GM18858 (cell line): ENCODE results near the gene KLHL36.
"Not testable (repeated sequence)": the region's sequence is repeated elsewhere in the genome, so short reads cannot be mapped to it uniquely, and the experiment has no call there.

Experiments used
- ATAC-seq: cut with Tn5 transposase; IDR thresholded peaks from one replicate; pipeline ENCODE4 v1.9.1; 2021; ENCODE audit not compliant: unreplicated experiment

Gene KLHL36

DNA sequence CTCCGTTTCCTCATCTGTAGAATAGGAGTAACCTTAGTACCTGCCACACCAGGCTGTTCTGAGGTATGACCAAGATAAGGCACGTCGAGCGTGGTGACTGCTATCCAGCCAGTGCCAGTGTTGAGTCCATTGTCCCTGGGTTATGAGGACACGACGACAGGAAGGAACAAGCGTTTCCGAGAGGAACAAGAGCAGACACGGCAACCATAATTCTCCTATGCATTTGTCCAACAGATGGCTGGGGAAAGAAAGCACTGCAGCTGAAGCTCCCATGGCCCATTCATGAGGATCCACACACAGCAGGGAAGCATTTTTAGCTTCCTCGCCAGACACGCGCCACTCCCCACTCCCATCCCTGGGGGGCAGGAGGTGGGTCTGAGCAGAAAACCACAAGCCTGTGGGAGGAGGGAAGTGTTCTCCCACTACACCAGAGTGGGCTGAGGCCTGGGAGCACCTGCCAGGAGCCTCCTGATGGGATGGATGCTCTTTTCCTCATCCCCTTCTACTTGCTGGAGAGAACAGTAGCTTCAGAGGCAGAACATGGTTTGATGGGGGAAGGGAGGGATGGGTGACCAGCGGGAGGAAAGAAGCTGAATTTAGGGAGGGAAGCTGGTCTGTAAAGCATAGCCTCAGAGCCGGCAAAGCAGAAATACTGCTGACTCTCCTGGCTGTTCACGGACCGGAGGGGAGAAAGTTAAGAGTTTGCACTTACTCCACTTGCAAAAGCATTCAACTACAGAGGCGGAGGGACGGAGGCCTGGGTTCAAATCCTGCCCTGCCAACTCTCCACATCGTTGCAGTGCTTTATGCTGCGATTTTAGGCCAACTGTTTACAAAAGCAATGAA lies 33.1 kb upstream of the KLHL36 start:
- ATAC-seq: no peak

GRCh38 chr16:84616515-84616914 lies 31.8 kb upstream of the KLHL36 start:
- no peak for ATAC-seq

DNA sequence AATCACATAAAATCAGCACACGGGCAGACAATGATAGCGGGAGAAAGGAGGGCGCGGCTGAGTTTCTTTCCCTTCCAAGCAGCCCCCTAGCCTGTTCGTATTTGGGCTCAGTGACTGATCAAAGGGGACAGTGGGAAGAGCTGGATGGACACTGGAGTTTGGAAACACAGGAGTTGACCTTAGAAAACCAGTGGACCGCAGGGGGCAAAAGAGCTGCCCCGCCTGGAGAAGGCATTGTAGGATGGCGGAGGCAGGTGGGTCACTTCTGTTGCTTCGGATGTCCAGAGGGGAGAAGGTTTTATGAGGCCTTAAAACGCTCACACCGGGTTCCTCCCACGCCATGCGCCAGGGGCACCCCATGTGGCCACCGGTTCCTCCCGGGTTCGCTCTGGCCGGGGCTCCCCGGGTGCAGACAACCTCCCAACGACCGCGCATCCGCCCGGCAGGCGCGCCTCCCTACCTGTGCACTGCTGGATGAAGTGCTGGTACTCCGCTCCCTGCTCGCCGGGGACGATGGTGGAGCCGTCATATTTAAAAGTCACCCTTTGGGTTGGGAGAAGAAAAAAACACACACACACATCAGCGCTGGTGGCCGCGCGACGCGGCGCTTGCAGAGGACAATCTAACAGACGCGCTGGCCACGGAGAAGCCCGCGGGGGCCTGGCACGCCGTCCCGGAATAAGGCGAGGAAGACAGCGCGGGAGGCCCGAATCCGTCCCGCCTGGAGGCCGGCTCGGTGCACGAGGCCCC lies 31.1 kb upstream of the KLHL36 start:
- peak; percentile 16 for ATAC-seq

DNA sequence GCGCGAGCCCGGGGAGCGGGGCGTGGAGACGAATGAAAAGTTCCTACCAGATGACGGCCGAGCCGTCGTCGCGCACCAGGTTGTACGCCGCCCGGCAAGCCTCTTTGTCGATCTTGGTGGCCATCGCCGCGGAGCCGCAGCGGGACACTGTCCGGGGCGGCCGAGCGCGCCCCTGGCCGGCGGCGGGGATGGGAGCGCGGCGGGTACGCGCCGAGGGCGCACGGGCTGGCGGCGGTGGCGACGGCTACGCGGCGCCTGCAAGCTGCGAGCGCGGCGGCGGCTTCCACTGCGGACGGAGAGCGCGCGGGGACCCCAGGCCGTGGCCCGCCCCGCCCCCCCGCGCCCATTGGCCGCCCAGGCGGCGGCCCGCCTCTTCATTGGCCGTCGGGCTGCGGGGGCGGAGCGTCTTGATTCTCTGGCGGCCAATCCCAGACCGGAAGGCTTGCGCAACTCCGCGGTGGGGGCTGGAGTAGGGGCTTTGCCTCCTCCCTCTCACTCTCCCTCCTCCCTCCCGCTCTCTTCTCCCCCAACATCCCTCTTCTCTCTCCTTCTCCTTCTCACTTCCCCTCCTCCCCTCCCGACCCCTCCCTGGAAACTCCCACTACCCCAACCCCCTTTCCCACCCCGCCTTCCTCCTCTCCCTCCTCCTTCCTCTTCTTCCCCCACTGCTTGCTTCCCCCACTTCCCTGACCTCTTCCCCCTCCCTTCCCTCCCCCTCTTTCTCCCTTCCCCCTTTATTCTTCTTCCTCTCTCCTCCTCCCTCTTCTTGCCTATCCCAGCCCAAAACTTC lies 30.3 kb upstream of the KLHL36 start, which contains the start of gene COTL1:
COTL1 (minus strand) TSS at position 288 of the 790 bp plus-strand sequence; CDS start at position 124, 164 bp downstream.
- peak; percentile 68 for ATAC-seq

- no peak for ATAC-seq
Measured at GRCh38 chr16:84618581-84619460, 29.5 kb upstream of the KLHL36 start.

DNA sequence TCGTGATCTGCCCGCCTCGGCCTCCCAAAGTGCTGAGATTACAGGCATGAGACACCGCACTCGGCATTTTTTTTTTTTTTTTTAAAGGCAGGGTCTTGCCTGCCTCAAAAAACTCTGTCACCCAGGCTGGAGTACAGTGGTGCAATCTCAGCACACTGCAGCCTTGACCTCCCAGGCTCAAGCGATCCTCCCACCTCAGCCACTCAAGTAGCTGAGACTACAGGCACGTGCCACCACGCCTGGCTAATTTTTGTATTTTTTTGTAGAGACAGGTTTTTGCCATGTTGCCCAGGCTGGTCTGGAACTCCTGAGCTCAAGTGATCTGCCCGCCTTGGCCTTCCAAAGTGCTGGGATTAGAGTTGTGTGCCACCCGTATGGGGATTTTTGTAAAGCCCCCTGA lies 27.4 kb upstream of the KLHL36 start:
- not testable (repeated sequence) for ATAC-seq

DNA sequence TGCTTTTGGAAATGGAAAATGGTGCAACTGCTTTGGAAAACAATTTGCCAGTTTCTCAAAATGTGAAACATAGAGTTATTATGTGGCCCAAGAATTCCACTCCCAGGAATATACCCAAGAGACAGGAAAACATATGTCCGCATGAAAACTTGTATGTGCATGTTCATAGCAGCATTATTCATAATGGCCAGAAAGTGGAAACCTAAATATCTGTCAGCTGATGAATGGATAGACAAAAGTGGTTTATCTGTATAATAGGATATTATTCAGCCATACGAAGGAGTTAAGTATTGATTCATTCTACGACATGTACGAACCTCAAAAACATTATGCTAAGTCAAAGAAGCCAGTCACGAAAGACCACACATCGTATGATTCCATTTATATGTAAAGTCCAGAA lies 22.8 kb upstream of the KLHL36 start:
- no peak for ATAC-seq

GRCh38 chr16:84628226-84628731 lies 20.0 kb upstream of the KLHL36 start:
- no peak for ATAC-seq

GRCh38 chr16:84629580-84629979 lies 18.7 kb upstream of the KLHL36 start:
- no peak for ATAC-seq

GRCh38 chr16:84630009-84630408 lies 18.3 kb upstream of the KLHL36 start:
- no peak for ATAC-seq

DNA sequence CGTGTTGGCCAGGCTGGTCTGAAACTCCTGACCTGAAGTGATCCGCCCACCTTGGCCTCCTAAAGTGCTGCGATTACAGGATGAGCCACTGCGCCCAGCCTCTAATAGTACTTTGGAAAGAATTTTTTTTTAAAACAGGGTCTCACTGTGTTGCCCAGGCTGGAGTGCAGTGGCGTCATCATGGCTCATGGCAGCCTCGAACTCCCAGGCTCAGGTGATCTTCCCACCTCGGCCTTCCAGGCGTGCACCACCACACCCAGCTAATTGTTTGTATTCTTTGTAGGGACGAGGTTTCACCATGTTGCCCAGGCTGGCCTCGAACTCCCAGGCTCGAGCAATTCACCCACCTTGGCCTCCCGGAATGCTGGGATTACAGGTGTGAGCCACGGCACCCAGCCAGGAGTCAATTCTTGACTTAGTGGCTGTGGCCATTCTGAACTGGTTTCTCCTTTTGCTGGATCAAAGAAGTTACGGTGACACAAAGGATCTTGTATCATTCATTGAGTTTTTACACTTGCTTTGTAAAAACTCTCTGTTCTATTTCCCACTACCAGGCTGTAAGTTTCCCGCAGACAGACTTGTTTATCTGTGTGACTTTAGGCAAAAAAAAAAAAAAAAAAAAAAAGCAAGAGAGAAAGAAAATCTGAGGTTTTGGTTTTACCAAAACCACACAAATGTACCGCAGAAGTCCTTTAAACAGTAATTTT lies 17.7 kb upstream of the KLHL36 start:
- ATAC-seq: no peak

DNA sequence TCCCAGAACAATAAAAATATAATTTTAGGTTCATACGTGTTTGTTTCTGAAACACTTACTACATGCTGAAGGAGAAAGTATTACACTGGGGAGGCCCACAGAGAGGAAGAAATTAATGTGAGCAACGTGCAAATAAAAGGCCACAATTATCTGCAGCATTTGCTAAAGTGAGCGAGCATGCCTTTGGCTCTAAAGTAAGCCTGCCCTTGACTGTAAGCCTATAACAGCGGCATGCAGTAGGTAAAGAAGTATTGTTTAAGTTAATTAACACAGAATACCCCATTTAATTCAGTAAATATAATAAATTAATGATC lies 17.2 kb upstream of the KLHL36 start:
- no peak for ATAC-seq

DNA sequence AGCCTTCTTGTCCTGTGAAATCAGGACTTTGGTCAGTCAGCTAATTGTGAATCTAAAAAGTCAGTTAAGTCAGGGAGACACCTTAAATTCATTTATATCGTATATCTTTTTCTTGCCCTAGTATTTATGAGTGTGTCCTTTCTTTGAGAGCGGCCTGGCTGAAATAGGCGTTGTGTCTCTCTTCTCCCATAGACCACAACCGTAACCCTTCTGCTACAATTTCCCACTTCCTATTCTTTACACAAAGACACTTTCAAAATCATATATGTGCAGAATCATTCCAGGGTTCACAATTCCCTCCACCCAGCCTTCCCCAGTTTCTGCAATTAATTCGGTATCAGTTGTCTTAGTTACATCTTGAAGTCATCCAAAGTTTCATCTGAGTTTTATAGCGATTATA lies 16.4 kb upstream of the KLHL36 start:
- ATAC-seq: no peak

DNA sequence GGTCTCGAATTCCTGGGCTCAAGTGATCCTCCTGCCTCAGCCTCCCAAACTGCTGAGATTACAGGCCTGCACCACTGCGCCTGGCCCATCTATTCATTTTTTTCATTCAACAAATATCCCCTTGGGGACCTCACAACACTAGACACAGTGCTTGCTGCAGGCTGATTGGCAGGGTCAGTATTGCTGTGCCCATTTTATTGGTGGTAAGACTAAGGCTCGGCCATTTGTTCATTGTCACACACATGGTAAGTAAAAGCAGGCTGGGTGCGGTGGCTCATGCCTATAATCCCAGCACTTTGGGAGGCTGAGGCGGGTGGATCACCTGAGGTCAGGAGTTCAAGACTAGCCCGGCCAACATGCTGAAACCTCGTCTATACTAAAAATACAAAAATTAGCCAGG lies 15.4 kb upstream of the KLHL36 start:
- not testable (repeated sequence) for ATAC-seq

DNA sequence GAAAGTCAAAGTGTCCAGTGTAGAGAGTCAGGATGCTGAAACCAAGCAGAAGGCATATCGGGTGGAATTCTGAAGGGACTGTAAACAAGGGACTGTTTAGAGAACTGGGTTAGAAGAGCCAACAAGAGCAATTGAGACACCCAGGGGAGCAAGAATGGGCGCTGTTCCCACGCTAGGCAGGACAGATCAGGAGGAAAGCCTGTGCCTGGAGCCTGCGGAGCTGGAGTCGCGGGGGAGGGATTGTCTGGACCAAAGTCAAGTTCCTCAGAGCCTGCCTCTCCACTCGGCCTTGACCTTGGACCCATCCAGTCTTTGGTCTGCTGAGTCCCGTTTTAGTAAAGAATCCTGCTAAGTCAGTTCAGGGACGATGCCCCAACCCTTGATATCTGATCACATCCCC lies 14.7 kb upstream of the KLHL36 start:
- no peak for ATAC-seq

DNA sequence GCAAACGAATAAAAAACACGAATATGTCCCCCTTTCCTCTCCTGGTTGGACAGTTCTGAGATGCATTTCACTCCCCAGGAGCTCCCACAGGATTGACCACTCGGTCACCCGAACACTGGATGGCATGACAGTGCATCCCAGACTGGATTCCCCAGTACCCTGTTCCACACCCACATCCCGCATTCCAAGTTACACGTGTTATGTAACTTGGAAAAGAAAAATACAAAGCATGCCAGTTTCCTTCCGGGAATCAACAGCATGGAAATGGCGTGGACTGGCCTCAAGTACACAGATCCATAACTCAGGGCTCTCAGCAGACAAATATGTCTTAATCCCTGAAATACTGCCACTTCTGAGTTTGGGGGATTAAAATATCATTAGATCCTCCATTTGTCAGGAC lies 12.6 kb upstream of the KLHL36 start:
- no peak for ATAC-seq

DNA sequence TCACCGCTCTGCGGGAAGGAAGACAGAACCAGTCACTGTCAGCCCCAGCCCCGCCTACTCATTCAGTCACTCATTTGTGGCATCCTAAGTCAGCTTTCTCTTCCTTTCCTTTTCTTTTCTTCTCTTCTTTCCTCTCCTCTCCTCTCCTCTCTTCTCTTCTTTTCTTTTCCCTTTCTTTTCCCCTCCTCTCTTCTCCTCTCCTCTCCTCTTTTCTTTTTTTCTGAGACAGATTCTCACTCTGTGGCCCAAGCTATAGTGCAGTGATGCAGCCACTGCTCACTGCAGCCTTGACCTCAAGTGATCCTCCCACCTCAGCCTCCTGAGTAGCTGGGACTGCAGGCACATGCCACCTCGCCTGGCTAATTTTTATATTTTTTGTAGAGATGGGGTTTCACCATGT lies 10.6 kb upstream of the KLHL36 start:
- no peak for ATAC-seq

DNA sequence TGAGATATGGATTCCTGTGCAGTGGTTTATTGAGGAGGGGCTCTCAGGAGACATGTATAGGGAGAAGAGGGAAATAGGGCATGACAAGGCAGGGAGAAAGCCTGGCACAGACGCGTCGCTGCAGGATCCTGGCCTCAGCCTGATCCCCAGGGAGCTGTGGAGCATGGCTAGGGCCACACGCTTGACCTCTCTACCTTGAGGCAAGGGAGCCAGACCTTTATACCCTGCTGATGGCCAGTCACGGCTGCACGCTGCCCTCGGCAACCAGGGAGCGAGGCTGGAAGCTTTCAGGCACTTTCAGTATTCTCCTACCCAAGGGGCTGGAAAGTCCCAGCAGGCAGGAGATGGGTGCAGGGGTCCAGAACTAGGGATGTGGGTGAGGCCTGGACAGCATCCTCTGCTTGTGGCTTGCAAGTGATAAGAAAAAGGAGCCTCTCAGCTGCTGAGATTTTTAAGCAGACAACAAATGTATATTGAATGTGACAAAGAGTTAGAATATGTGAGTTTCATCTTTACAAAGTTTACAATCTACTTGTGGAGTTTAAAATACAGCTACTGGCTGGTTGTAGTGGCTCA lies 10.0 kb upstream of the KLHL36 start:
- ATAC-seq: no peak

DNA sequence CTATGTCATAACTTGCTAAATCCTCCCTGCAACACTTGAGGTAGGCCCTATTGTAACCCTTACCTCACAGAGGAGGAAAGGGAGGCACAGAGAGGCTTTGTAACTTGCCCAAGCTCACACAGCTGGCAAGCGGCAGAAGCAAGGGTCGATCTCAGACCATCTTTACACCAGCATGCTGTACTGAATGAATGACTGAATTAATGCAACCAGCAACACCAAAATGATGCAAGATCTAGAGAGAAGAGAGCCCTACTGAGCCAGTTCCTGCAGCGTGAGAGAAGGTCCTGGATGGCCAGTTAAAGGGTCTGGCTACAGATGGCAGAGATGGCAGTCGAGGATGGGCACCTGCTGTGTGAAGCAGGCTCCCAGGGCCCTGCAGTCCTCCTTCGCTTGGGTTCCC lies 8.2 kb upstream of the KLHL36 start:
- no peak for ATAC-seq
